Endothelial cell of umbilical vein (primary cell): ENCODE measurements around the gene CTNNA2.

Experiments
- CTCF ChIP-seq, 2 donors: IDR thresholded peaks; 1 replicate in 1 of 2; 2 replicates in 1 of 2; pipeline ENCODE4 v1.5.1; 2011; ENCODE audit warnings: low read length in 2 of 2, mild to moderate bottlenecking in 2 of 2, moderate library complexity in 2 of 2, control low read depth in 1 of 2, inconsistent platforms in 1 of 2, low read depth in 1 of 2; ENCODE audit not compliant: insufficient read depth in 1 of 2; ENCODE audit errors: extremely low read depth in 1 of 2
- EZH2 ChIP-seq: IDR thresholded peaks from 2 replicates; pipeline ENCODE4 v1.6.1; 2012; ENCODE audit warnings: borderline replicate concordance, low read depth, mild to moderate bottlenecking, moderate library complexity, low read length, inconsistent platforms; ENCODE audit not compliant: severe bottlenecking
- FOS ChIP-seq: IDR thresholded peaks from 2 replicates; pipeline ENCODE4 v1.6.1; 2011; ENCODE audit warnings: mild to moderate bottlenecking, low read length, moderate library complexity, borderline replicate concordance; ENCODE audit not compliant: insufficient read depth
- GATA2 ChIP-seq: IDR thresholded peaks from 2 replicates; pipeline ENCODE4 v1.7.0; 2011; ENCODE audit warnings: low read depth, mild to moderate bottlenecking, moderate library complexity, mixed read lengths, low read length; ENCODE audit not compliant: insufficient read length, insufficient read depth
- JUN ChIP-seq: IDR thresholded peaks from 2 replicates; pipeline ENCODE4 v1.6.1; 2011; ENCODE audit warnings: borderline replicate concordance, low read depth; ENCODE audit not compliant: insufficient read length, insufficient read depth
- MAX ChIP-seq: IDR thresholded peaks from 2 replicates; pipeline ENCODE4 v1.6.1; 2011; ENCODE audit not compliant: insufficient read depth, insufficient read length
- MYC ChIP-seq: IDR thresholded peaks from one replicate; pipeline ENCODE4 v1.6.1; 2011; ENCODE audit warnings: mild to moderate bottlenecking, low read depth, low read length
- POLR2A ChIP-seq: IDR thresholded peaks from 2 replicates; pipeline ENCODE4 v1.6.1; 2012; ENCODE audit warnings: low read depth, mild to moderate bottlenecking, control low read depth, low read length
- POLR2AphosphoS5 ChIP-seq: IDR thresholded peaks from 2 replicates; pipeline ENCODE4 v1.6.1; 2012; ENCODE audit warnings: low read depth, mild to moderate bottlenecking, control low read depth, low read length, moderate library complexity; ENCODE audit not compliant: insufficient read depth

GRCh38 chr2:80145499-80145898 is 632.6 kb downstream of the CTNNA2 start:
- no peak for TF ChIP-seq CTCF (IDR thresholded peaks at IDR 0.05; ENCODE audit: extremely low read depth in 1 of 2, insufficient read depth in 1 of 2, low read depth in 1 of 2, low read length in 2 of 2)
- no peak for TF ChIP-seq POLR2A
- TF ChIP-seq POLR2AphosphoS5, result no peak
- no peak for TF ChIP-seq GATA2
- no peak for TF ChIP-seq EZH2
- TF ChIP-seq JUN, result no peak
- TF ChIP-seq MAX, result no peak
- TF ChIP-seq MYC, result no peak
- TF ChIP-seq FOS, result no peak
